ENCODE measurements around the gene CGB2.
"Not testable (repeated sequence)": the region's sequence is repeated elsewhere in the genome, so short reads cannot be mapped to it uniquely, and the experiment has no call there.

The CGB2 gene

DNA sequence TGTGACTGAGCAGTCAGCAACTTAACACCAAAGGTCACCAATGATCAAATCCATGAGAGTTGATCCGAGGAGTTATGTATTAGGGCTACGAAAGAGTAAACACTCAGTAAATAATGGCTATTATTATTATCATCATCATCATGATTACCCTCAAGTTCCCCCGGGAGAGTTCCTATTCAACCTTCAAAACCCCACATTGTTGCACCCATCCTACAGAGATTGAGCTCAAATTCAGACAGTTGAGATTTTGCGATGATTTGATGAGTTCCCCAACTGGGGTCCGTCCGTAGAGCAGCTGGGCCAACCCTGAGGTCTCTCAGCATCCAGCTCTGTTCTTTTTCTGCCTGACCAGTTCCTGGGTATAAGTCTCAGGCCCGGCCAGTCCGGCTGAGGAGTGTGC lies 6.4 kb downstream of the CGB2 start:
- DNase-seq (ENCODE audit: low spot score) = not testable (repeated sequence)

DNA sequence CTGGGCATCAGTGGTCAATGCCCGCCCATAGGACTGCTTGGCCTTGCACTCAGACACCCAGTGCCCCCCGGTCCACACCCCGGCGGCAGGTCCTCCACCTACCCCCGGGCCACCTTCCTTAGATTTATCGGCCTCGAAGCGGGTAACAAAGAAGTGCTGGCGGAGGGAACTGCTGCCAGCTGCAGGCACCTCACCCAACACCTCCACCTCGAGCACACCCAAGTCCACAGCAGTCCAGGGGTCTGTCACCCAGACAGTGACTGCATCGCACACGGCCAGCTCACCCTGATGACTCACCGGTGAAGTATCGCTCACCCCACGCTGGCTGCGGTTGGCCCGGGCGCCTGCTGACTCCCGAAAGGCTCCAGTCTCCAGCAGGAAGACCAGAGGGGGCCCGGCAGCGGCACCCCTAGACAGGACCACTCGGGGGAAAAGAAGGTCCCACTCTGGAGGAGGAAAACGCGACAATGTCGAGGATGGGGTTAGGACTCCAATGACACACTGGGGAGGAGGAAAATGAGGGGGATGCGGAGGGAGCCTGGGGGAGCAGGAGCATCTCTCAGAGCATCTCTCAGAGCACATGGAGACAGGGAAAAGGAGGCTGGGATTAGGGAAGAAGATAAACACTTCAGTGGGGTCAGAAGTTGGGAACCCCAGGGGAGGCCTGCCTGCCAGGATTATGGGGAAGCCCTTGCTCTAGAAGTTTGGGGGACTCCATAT lies 7.0 kb downstream of the CGB2 start:
- not testable (repeated sequence) for DNase-seq (ENCODE audit: low spot score)

GRCh38 chr19:49039736-49040135 lies 8.0 kb downstream of the CGB2 start:
- not testable (repeated sequence) for DNase-seq (ENCODE audit: low spot score)

GRCh38 chr19:49042177-49042576 lies 10.5 kb downstream of the CGB2 start:
- DNase-seq (ENCODE audit: low spot score) = no peak

GRCh38 chr19:49042666-49043065 lies 11.0 kb downstream of the CGB2 start:
- not testable (repeated sequence) for DNase-seq (ENCODE audit: low spot score)

- not testable (repeated sequence) for DNase-seq (ENCODE audit: low spot score)
Observed at GRCh38 chr19:49043548-49043947, 11.9 kb downstream of the CGB2 start, which contains the start of gene CGB5. TSS of gene CGB5 (plus strand) at chr19:49043848. CDS start at chr19:49044210, 362 bp downstream.

- DNase-seq (ENCODE audit: low spot score) = not testable (repeated sequence)
Observed at GRCh38 chr19:49049011-49049410, 17.3 kb downstream of the CGB2 start, which contains the start of gene CGB8. TSS of gene CGB8 (minus strand) at chr19:49049111. CDS start at chr19:49048739, 372 bp downstream.

DNA sequence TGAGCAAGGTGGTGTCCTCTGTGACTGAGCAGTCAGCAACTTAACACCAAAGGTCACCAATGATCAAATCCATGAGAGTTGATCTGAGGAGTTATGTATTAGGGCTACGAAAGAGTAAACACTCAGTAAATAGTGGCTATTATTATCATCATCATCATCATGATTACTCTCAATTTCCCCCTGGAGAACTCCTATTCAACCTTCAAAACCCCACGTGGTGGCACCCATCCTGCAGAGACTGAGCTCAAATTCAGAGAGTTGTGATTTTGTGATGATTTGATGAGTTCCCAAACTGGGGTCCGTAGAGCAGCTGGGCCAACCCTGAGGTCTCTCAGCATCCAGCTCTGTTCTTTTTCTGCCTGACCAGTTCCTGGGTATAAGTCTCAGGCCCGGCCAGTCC lies 18.1 kb downstream of the CGB2 start:
- not testable (repeated sequence) for DNase-seq (ENCODE audit: low spot score)

DNA sequence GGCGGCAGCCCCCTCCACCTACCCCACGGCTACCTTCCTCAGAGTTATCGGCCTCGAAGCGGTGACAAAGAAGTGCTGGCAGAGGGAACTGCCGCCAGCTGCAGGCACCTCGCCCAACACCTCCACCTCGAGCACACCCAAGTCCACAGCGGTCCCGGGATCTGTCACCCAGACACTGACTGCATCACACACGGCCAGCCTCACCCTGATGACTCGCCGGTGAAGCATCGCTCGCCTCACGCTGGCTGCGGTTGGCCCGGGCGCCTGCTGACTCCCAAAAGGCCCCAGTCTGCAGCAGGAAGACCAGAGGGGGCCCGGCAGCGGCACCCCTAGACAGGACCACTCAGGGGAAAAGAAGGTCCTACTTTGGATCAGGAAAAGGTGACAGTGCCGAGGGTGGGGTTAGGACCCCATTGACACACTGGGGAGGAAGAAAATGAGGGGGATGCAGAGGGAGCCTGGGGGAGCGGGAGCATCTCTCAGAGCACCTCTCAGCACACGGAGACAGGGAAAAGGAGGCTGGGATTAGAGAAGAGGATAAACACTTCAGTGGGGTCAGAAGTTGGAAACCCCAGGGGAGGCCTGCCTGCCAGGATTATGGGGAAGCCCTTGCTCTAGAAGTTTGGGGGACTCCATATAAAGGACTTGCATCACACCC lies 18.8 kb downstream of the CGB2 start:
- not testable (repeated sequence) for DNase-seq (ENCODE audit: low spot score)

DNA sequence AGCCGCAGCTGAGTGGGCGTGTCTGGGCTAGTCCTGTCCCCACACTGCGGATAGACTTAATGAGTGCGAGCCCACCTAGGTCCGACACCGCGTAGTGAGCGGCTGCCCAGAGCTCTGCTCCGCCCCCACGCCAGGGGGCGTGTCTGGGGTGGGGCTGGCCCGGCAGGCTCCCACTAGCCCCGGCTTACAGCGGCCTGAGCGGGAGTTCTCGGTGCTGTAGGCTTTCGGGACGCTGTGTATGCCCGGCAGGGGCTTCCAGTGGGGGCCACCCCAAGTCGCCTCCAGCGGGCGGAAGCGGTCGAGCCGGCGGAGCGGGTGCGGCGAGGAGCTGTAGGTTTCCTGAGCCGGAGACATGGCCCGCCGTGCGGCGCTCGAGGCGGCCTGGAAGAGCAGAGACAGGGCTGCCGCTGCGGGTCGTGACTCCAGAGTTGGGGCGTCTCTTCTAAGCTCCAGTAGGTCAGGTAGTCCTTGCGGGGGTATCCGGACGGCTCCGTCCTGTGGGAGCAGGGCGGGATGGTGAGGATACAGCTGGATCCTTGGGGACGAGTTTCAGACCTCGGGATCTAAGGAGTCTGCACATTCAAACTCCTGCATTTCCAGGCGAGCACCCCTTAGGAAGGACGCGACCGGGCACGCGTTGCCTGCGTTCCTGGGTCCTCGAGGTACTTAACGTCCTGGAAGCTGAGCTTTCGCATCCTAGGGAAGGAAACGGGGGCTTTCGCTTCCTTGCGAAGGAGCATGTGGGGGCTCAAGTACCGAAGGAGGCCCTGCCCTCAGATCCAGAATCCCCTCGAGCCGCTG lies 24.6 kb downstream of the CGB2 start:
- DNase-seq (ENCODE audit: low spot score) = peak; percentile 82

DNA sequence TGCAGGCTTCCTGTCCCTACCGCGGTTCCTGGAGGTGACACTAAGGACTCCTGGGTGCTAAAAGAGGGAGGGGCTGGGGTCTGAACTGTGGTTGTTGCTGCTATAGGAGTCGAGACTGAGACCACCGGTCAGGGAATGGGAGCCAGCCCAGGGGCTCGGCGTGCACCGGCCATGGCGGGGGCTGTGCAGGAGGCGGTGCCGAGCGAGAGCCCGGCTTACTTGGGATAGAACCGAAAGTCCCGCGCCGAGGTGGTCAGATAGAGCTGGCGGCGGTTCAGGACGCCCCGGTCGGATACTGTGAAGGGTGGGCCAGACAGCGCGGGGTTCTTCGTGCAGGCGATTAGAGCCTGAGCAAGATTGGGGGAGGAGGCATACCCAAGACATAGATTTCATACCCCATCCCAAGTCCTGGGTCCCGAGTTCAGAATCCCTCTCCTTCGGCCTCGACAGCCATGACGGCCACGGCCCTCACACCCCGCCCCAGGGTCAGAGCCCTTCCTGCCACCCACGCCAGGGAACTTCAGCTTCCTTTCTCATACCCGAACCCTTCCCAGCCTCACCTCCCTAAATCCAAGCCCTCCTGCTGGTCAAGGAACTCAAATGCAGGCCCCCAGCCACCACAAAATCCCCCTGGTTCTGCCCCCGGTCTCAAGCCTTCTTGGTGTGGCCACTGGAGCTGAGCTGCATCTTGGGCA lies 25.4 kb downstream of the CGB2 start:
- not testable (repeated sequence) for DNase-seq (ENCODE audit: low spot score)

- DNase-seq (ENCODE audit: low spot score) = peak; percentile 85
Observed at GRCh38 chr19:49057636-49058234, 26.0 kb downstream of the CGB2 start, which contains the start of gene CGB7. TSS of gene CGB7 (minus strand) at chr19:49057749. CDS start at chr19:49055375, 2,374 bp downstream.

GRCh38 chr19:49058562-49058961 lies 26.9 kb downstream of the CGB2 start:
- peak; percentile 65 for DNase-seq (ENCODE audit: low spot score)

DNA sequence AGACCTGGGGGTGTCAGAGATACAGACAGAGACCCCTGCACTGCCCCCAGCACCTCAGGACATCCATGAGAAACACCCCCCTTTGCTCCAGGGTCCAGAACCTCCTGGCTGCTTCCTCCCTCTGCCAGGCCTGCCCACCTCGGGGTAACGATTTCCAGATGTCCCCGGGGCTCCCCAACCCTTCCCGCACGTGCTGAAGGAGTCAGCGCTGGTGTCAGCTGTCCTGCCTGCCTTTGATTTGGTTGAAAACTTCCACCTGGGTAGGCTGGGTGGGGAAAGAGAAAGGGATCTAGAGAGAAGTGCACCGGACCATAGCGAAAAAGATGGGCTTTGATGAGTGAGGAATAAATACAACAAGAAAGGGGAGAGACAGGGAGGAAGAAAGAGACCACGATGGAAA lies 27.4 kb downstream of the CGB2 start:
- DNase-seq (ENCODE audit: low spot score) = no peak

- DNase-seq (ENCODE audit: low spot score) = no peak
Observed at GRCh38 chr19:49061000-49061399, 29.3 kb downstream of the CGB2 start.

DNA sequence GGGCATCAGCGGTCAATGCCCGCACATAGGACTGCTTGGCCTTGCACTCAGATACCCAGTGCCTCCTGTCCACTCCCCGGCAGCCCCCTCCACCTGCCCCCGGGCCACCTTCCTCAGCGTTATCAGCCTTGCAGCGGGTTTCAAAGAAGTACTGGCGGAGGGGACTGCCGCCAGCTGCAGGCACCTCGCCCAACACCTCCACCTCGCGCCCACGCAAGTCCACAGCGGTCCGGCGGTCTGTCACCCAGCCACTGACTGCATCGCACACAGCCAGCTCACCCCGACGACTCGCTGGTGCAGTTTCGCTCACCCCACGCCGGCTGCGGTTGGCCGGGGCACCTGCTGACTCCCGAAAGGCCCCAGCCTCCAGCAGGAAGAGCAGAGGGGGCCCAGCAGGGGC lies 29.8 kb downstream of the CGB2 start:
- DNase-seq (ENCODE audit: low spot score) = no peak

- DNase-seq (ENCODE audit: low spot score) = no peak
Observed at GRCh38 chr19:49064029-49064629, 32.4 kb downstream of the CGB2 start.

GRCh38 chr19:49064768-49065611 lies 33.3 kb downstream of the CGB2 start, which contains the start of gene NTF4:
TSS of gene NTF4 (minus strand) at chr19:49064818. CDS start at chr19:49061997, 2,821 bp downstream.
- peak; percentile 86 for DNase-seq (ENCODE audit: low spot score)

GRCh38 chr19:49065905-49066512 lies 34.3 kb downstream of the CGB2 start:
- DNase-seq (ENCODE audit: low spot score) = no peak
